SKM-1 (cell line): Measurements from ENCODE around the gene SERPINA1.
"Not testable (repeated sequence)": the region's sequence is repeated elsewhere in the genome, so short reads cannot be mapped to it uniquely, and the experiment has no call there.

Experiments
- DNase-seq: peaks from one replicate; lab custom pipeline; 2025; ENCODE audit not compliant: unreplicated experiment; lab: John Stamatoyannopoulos, UW

SERPINA1 gene

GRCh38 chr14:94348836-94349235, 39.6 kb downstream of the SERPINA1 start:
- DNase-seq = no peak

- DNase-seq = no peak
Observed at GRCh38 chr14:94346841-94347240, 41.6 kb downstream of the SERPINA1 start.

GRCh38 chr14:94346065-94346786, 42.2 kb downstream of the SERPINA1 start:
- DNase-seq = not testable (repeated sequence)

GRCh38 chr14:94345344-94346064, 42.9 kb downstream of the SERPINA1 start:
- DNase-seq = no peak

GRCh38 chr14:94344389-94344788, 44.0 kb downstream of the SERPINA1 start:
- DNase-seq = no peak

- DNase-seq = peak; percentile 2
Observed at GRCh38 chr14:94343238-94344005, 45.0 kb downstream of the SERPINA1 start.

- no peak for DNase-seq
Observed at GRCh38 chr14:94342334-94342934, 46.0 kb downstream of the SERPINA1 start.

GRCh38 chr14:94341656-94342333, 46.6 kb downstream of the SERPINA1 start:
- no peak for DNase-seq

GRCh38 chr14:94340533-94340932, 47.9 kb downstream of the SERPINA1 start:
- no peak for DNase-seq

- no peak for DNase-seq
Observed at GRCh38 chr14:94338023-94338422, 50.4 kb downstream of the SERPINA1 start.

- DNase-seq = no peak
Observed at GRCh38 chr14:94337274-94337673, 51.1 kb downstream of the SERPINA1 start.

- DNase-seq = no peak
Observed at GRCh38 chr14:94334872-94335271, 53.5 kb downstream of the SERPINA1 start.

- DNase-seq = no peak
Observed at GRCh38 chr14:94332587-94332986, 55.8 kb downstream of the SERPINA1 start.

- DNase-seq = no peak
Observed at GRCh38 chr14:94332063-94332583, 56.3 kb downstream of the SERPINA1 start.

- DNase-seq = no peak
Observed at GRCh38 chr14:94331462-94331861, 56.9 kb downstream of the SERPINA1 start.

- DNase-seq = no peak
Observed at GRCh38 chr14:94330857-94331256, 57.5 kb downstream of the SERPINA1 start.

GRCh38 chr14:94330432-94330831, 58.0 kb downstream of the SERPINA1 start:
- DNase-seq = no peak

GRCh38 chr14:94329857-94330256, 58.5 kb downstream of the SERPINA1 start:
- no peak for DNase-seq

GRCh38 chr14:94328196-94328595, 60.2 kb downstream of the SERPINA1 start:
- no peak for DNase-seq
